Erythroblast (primary cell): Measurements from ENCODE around the gene ZBTB7C.

Experiments
- GATA1 ChIP-seq: IDR thresholded peaks from 2 replicates; pipeline ENCODE4 v1.6.1; 2011; ENCODE audit warnings: low read depth, mild to moderate bottlenecking, control low read depth, low read length, moderate library complexity
- POLR2A ChIP-seq: IDR thresholded peaks from 2 replicates; pipeline ENCODE4 v1.6.1; 2011; ENCODE audit warnings: mild to moderate bottlenecking, low read length

GRCh38 chr18:48236822-48237221 is 172.4 kb downstream of the ZBTB7C start:
- TF ChIP-seq POLR2A (no peak), GATA1 (no peak)
